HL-60 (cell line): Measurements from ENCODE around the gene ACTA2.

Experiments used
- CTCF ChIP-seq: IDR thresholded peaks from one replicate; pipeline ENCODE4 v1.5.1; 2011; ENCODE audit warnings: low read length, control low read depth, inconsistent platforms; ENCODE audit not compliant: insufficient read depth
- SPI1 ChIP-seq: IDR thresholded peaks from 2 replicates; pipeline ENCODE4 v1.6.1; 2012; ENCODE audit warnings: low read depth, mild to moderate bottlenecking, borderline replicate concordance

DNA sequence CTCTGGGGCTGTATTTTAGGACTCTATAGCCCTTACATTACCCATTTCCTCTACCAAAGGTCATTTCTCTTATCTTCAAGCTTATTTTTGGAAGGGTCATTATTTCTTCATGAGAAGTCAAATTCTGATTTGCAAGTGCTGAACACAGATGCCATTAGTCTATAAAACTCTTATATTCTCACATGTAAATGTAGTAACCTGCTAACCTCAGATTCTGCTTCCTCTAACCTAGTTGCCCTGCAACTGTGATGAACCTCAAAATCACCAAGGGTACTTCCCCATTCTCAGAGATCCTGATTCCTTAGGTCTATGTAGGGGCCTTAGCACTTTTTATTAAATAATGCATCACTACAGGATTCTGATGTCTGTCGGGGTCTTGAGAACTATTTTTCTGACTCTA, 44.4 kb upstream of the ACTA2 start:
- TF ChIP-seq SPI1 (peak; percentile 63; the same call in 1 of the 2 replicates), CTCF (no peak)
